Measurements from ENCODE around the gene AKR1C4. TPM values are rescaled to one million over a fixed set of nuclear protein-coding genes. Genes with fewer than 3 reads are reported as not detected.

AKR1C4 gene
- polyA plus RNA-seq, 1 experiment, result not detected

- no peak for TF ChIP-seq CTCF (IDR thresholded peaks at IDR 0.05; ENCODE audit: low read depth, low read length)
- POLR2A ChIA-PET, result no interaction called here
- Histone ChIP-seq H3K4me3 (ENCODE audit: low read depth, low read length) (no peak overlapping the region), H3K27me3 (ENCODE audit: control insufficient read depth, insufficient read depth, low read length) (no peaks in the 10 kb centered on the region), H3K27ac (ENCODE audit: low read depth, low read length) (no peak overlapping the region), H3K9me3 (ENCODE audit: control insufficient read depth, insufficient read depth, low read length) (no peaks in the 10 kb centered on the region)
- CTCF ChIA-PET, result interaction anchor here (1.0 kb wide), 1 partner anchor 410 kb away, joined by 5 read pairs; no protein-coding TSS in a partner anchor
- DNase-seq (ENCODE audit: low read depth, low spot score), result no peak
Measured at GRCh38 chr10:5259132-5259951, 62.7 kb downstream of the AKR1C4 start.

- H3K9me3 ChIP-seq (ENCODE audit: control insufficient read depth, insufficient read depth, low read length), result no peaks in the 10 kb centered on the region
- no peaks in the 10 kb centered on the region for H3K27me3 ChIP-seq (ENCODE audit: control insufficient read depth, insufficient read depth, low read length)
- DNase-seq (ENCODE audit: low read depth, low spot score), result no peak
- TF ChIP-seq CTCF (IDR thresholded peaks at IDR 0.05; ENCODE audit: low read depth, low read length), result no peak
- no peak overlapping the region for H3K27ac ChIP-seq (ENCODE audit: low read depth, low read length)
- POLR2A ChIA-PET, result no interaction called here
- no peak overlapping the region for H3K4me3 ChIP-seq (ENCODE audit: low read depth, low read length)
- CTCF ChIA-PET, result interaction anchor here (1.0 kb wide), 1 partner anchor 410 kb away, joined by 5 read pairs; no protein-coding TSS in a partner anchor
Measured at GRCh38 chr10:5259952-5260578, 63.4 kb downstream of the AKR1C4 start.

GRCh38 chr10:5260828-5261227, 64.2 kb downstream of the AKR1C4 start:
- ChIA-PET POLR2A (no interaction called here), CTCF (interaction anchor here (1.0 kb wide), 1 partner anchor 411 kb away, joined by 5 read pairs; no protein-coding TSS in a partner anchor)
- no peaks in the 10 kb centered on the region for H3K9me3 ChIP-seq (ENCODE audit: control insufficient read depth, insufficient read depth, low read length)
- no peak for DNase-seq (ENCODE audit: low read depth, low spot score)
- no peak overlapping the region for H3K27ac ChIP-seq (ENCODE audit: low read depth, low read length)
- no peaks in the 10 kb centered on the region for H3K27me3 ChIP-seq (ENCODE audit: control insufficient read depth, insufficient read depth, low read length)
- TF ChIP-seq CTCF (IDR thresholded peaks at IDR 0.05; ENCODE audit: low read depth, low read length), result no peak
- H3K4me3 ChIP-seq (ENCODE audit: low read depth, low read length), result no peak overlapping the region

- Histone ChIP-seq H3K27ac (ENCODE audit: low read depth, low read length) (no peak overlapping the region), H3K4me3 (ENCODE audit: low read depth, low read length) (no peak overlapping the region), H3K9me3 (ENCODE audit: control insufficient read depth, insufficient read depth, low read length) (no peaks in the 10 kb centered on the region), H3K27me3 (ENCODE audit: control insufficient read depth, insufficient read depth, low read length) (no peaks in the 10 kb centered on the region)
- no peak for DNase-seq (ENCODE audit: low read depth, low spot score)
- ChIA-PET POLR2A (no interaction called here), CTCF (no interaction called here)
- TF ChIP-seq CTCF (IDR thresholded peaks at IDR 0.05; ENCODE audit: low read depth, low read length), result no peak
Measured at GRCh38 chr10:5265139-5265538, 68.5 kb downstream of the AKR1C4 start.

- no peak overlapping the region for H3K27ac ChIP-seq (ENCODE audit: low read depth, low read length)
- no peaks in the 10 kb centered on the region for H3K9me3 ChIP-seq (ENCODE audit: control insufficient read depth, insufficient read depth, low read length)
- TF ChIP-seq CTCF (IDR thresholded peaks at IDR 0.05; ENCODE audit: low read depth, low read length), result no peak
- ChIA-PET POLR2A (no interaction called here), CTCF (no interaction called here)
- no peak for DNase-seq (ENCODE audit: low read depth, low spot score)
- H3K4me3 ChIP-seq (ENCODE audit: low read depth, low read length), result no peak overlapping the region
- H3K27me3 ChIP-seq (ENCODE audit: control insufficient read depth, insufficient read depth, low read length), result no peaks in the 10 kb centered on the region
Measured at GRCh38 chr10:5266351-5266750, 69.7 kb downstream of the AKR1C4 start.

Measured in AG04450 (cell line).